RKO (cell line): ENCODE measurements around the gene SMARCA2.

Experiments
- DNase-seq: peaks from one replicate; pipeline ENCODE4 v3.0.0-alpha.2; 2016; ENCODE audit warnings: low spot score

The SMARCA2 gene

DNA sequence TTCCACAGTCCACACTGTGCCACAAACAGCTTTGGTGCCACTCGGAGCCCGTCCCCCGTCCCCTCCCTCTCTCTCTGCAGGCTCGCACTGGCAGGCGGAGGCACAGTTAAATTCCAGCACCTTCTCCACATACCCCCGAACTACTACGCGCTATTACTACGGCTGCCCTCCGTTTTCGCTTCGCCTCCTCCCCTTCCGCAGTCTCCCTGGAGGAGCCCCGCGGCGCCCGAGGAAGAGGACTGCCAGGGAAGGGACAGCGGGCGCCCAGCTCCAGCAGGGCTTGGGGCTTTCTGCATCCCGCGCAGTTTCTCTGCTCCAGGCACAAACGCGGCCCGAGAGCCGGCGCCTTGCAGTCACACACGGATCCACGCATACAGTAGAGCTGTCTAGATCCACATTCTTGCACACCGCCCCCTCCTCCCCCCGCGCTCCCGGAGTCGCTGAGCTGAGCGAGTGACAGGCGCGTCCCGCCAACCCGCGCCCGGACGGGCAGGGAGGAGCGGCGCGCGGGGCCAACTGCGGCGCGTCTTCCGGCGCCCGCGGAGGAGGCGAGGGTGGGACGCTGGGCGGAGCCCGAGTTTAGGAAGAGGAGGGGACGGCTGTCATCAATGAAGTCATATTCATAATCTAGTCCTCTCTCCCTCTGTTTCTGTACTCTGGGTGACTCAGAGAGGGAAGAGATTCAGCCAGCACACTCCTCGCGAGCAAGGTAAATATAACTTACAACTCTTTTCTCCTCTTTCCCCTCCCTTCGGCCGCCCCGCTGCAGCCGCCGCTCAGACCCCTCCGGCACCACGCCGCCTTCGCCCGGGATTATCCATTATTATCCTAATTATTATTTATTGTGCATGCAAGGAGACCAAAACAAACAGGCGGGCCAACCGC lies at the start of gene SMARCA2:
SMARCA2 (plus strand) TSS at position 652 of the 885 bp plus-strand sequence. CDS start 13,676 bp downstream, outside the sequence.
- DNase-seq, result peak; percentile 98

DNA sequence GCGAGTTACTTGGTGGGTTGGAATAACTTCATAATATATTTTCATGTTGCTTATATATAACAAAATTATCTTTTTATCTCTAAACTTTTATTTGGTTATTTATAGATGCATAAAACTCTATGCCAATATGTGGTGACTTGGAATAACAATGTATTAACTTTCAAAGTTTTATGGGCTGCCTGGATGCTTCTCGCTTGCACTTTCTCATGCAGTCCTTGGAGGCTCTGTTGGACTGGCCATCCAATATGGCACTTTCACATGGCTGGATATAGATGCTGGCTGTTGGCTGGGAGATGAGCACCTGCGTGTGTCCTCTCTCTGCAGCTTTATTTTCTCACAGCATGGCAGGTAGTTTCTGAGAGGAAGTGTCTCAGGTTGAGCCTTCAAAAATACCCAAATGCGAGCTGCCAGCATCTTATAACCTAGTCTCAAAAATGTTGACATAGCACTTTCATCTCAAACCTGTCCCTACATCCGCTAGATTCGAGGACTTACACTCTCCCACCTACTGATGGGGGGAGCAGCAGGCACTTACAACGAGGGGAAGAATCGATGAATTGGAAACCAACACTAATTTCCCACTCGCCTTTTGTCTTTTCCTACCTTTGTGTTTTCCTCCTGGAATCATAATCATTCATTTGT lies 48.3 kb upstream of the SMARCA2 start:
- no peak for DNase-seq

DNA sequence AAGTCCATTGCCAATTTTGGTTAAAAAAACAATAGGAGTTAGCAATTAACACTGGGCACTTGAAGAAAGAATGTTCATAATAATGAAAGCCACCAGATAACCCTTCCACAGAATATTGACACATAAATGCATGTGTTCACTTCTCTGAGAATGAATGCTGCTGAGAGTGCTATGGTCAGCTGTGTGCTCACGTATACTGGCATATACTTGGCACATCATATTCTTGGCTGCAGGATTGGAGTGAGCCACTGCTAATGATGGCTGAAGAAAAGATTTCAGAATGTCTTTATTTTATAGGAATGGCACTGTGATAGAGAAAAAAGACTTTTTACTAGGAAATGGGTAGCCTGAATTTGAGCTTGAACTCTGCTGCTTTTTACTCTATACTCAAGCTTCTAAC lies 46.0 kb upstream of the SMARCA2 start:
- no peak for DNase-seq

DNA sequence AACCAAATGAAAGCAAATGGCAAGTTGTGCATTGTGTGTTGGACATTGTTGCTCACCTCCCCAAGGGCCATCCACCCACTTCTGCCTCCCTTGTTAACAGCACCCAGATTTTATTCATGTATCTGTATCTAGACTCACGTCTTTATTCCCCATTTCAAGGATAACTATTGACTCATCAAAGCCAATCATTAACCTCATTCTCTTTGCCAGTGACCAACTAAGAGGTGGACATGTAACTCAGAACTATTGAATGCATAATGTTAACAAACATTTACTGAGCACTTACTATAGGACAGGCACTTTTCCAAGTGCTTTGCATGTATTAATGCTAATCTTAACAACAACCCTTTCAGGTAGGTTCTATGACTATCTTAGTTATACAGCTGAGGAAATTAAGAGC lies 45.2 kb upstream of the SMARCA2 start:
- no peak for DNase-seq

DNA sequence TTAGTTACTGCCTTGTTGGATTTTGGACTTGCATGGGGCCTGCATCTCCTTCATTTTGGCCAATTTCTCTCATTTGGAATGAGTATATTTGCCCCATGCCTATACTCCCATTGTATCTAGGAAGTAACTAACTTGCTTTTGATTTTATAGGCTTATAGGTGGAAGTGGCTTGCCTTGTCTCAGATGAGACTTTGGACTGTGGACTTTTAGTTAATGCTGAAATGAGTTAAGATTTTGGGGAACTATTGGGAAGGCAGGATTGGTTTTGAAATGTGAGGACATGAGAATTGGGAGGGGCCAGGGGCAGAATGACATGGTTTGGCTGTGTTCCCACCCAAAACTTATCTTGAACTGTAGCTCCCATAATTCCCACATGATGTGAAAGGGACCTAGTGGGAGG lies 42.5 kb upstream of the SMARCA2 start:
- DNase-seq, result no peak

DNA sequence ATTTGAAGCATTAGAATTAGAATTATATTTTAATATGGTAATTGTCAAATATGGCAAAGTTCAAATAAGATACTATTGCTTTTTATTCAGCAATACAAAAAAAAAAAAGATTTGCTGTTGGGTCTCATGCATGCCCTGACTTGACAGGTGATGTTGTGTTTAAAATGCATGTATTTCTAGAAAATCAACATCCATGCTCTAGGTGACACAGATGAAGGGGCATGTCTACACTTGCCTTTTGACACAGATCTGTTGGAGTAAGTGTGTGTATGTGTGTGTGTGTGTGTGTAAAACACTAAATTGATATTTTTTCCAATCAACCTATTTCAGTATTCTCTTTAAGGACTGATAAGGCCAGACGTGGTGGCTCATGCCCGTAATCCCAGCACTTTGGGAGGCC lies 38.1 kb upstream of the SMARCA2 start:
- no peak for DNase-seq

DNA sequence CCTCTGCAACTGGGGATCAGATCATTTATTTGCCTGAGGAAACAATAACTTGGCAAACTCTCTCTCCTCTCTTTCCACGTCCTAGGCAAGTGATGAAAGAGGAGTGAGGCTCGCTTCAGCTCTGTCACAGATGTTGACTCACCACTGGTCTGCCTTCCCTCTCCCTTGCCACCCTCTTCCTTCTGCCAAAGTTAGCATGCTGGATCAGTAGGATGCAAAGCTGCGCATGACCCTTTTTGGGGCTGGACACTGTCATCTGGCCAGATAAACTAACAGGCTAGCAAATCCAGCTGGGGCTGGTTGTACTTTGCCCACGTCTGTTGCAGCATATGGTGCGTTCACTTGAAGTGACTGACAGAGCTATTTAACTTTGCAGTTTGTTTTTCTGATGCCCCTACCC lies 36.2 kb upstream of the SMARCA2 start:
- DNase-seq, result peak; percentile 5

DNA sequence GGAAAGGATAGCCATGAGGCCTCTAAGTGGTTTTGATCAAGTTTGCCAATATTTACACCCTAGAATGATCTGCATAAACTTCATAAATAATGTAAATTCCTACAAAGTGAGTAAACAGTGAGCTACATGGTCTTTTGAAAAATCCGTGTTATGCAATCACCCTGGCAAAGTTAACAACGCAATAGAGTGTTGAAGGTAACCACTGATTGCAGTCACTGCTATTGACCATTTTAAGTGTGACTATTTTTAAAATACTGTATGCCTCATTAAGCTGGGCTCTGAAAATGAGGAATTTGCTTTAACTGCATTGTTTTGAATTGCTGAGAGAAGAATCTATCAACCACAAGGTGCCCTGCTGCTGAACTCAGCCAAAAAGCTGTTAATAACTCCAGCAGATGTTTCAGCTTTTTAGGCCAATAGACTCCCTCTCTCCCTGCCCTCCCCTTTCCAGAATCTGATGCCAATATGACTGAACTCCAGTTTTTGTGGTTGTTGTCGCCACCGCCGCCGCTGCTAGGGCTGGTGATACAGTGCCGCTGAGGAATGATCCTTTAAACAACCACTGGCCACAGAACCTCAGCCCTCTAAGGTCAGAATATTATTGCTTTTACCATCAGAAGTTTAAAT lies 35.3 kb upstream of the SMARCA2 start:
- no peak for DNase-seq

DNA sequence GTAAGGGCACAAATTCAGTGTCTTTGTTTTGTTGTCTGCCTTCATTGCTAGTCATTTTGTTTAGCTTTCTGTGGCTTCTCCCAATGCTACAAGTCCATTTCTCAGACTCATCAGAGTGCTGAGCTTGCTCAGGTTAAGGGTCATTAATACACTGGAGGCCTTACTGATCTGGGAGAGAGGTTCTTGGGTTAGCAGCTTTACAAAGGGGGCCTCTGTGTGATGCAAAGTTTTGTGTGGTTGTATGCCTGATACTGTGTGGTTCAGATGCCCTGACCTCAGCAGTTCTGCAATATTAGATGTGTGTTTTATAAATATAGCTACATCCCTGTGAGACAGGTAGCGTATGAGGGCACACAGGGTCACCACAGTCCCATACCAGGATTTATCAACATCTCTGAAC lies 34.8 kb upstream of the SMARCA2 start:
- DNase-seq, result no peak

DNA sequence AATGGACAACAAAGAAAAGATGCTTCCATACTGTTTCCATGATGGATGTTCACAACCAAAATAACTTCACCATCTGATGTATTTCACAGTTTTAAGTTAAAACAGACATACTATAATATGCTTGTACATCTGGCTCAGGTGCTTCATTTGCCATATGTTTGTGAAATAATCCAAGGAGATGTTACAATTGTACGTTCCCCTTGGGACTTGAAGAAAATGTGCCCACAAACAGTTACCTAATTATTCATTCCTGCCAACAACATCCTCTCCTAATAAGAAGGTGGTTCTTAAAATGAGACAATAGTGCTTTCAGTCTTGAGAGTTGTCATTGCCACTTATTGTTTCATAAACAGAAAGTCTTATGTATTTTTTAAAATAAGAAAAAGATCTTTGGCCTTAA lies 33.1 kb upstream of the SMARCA2 start:
- DNase-seq, result no peak

DNA sequence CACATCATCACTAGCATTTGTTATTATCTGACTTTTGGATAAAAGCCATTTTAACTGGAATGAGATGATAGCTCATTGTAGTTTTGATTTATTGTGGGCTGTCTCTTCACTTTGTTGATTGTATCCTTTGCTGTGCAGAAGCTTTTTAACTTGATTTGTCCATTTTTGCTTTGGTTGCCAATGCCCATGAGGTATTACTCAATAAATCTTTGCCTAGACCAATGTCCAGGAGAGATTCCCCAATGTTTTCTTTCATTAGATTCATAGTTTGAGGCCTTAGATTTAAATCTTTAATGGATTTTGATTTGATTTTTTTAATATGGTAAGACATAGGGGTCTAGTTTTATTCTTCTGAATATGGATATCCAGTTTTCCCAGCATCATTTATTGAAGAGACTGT lies 28.8 kb upstream of the SMARCA2 start:
- DNase-seq, result no peak

DNA sequence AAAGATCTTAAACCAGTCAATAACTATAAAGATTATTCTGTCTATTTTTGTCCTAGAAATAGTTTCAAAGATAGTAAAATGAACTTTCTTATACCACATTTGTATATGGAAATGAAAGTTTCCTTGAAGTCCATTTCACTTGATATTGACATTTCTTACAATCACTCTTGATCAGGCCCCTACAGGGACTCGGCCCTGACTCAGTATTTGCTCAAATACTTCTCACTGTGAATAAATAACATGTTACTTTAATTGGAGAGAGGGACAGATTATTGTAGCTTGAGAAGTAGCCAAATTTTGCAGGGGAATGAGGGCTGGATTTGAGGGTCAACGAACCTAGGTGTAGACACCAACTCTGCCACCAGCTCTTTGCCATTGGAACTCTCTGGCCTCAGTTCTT lies 25.6 kb upstream of the SMARCA2 start:
- no peak for DNase-seq

DNA sequence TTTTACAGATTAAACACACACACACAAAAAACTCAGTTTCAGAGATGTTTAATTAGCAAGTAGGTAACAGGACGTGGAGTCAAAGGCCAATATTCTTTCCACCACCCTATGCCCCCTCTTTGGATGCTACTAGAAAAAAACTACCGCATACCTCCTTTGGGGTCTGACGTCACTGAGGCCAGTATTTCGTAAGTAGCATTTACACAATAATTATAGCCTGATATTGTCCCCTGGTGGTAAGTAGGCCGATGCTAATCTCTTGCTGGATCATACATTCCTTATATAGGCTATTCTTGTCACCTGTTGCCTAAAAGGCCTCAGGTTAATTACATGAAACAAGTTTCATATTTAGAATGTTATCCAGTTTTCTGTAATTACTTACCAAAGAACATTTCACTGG lies 21.0 kb upstream of the SMARCA2 start:
- no peak for DNase-seq

DNA sequence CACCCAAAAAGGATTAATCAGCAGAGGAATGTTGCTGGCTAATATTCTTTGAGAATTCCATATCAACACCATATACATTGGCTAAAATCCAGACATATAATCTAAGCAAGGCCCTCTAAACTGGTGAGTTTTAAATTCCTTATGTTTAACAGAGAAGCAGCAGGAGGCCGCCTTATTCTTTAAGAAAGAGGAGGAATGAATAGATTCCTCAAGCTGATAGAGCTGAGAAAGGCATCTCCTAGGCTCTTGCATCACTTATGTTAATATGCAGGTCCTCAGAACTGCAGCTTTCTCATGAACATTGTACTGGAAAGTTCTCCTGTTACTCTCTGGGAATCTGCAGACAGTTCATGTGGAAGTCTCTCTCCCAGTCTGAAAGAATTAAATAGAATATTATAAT lies 20.1 kb upstream of the SMARCA2 start:
- no peak for DNase-seq

DNA sequence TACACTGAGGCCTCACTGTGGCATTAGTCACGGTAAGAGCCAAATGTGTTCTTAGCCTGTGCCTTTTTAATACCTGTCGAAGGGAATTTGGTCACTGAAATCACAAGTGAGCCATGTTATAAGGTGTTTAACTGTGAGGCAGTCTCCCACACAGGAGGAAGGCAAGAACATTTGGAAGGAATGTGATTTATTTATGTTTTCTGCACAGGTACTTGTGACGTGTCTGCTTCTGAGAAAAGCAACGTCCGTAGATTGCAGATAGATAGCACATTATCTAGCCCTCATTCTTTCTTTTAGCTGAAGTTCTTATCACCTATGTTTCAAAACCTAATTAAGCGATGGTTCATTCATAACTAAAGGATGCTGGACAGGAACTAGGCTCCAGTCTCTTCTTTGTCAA lies 19.0 kb upstream of the SMARCA2 start:
- no peak for DNase-seq

DNA sequence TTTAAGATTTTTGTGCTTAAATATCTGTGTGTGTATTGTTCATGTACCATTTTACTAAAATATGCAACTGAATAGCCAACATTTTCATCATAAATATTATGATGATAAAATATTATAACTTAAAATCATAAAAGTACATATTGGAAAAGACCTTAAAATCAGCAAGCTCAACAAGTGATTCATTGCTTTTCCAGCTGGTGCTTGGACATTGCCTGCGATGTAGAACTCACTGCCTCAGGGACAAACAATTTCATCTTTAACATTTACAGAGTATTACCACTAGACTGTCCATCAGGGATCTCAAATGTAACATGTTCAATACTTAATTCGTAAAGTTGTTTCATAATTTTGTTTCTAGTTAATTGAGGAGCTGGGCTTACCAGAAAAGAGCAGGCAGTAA lies 17.5 kb upstream of the SMARCA2 start:
- DNase-seq, result no peak

DNA sequence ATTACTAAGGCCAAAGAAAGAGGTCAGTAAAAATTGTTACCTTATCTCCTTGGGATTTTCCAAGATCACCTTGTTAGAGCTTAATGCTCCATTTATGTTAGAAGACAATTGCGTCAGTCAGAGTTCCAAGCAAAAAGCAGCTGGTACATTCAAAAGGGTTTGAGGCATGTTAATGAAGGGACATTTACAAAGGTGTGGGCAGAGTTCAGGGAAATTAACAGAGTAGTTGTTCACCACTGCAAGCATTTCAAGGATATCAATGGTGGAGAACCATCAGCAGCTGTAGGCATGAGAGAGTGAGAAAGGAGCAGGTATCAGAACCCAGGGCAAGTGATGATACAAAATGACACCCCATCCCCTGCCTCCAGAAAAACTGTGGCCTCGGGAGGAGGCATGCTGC lies 17.0 kb upstream of the SMARCA2 start:
- no peak for DNase-seq

DNA sequence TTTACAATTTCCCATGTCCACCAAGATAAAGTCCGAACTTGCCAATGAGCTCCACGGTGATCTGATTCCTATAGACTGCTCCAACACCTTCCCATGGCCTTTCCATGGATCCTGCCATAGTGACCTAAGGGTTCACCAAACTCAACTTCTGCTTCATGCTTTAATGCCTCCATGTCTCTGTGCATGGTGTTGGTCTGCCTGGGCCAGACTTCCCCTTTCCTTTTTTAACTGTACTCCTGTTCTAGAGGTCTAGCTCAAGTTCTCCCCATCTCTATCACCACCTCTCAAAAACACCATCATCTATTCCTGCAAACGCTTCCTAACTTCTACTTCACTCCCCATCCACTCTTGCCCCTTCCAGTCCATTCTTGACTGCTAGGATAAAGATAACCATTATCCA lies 14.8 kb upstream of the SMARCA2 start:
- DNase-seq, result no peak

DNA sequence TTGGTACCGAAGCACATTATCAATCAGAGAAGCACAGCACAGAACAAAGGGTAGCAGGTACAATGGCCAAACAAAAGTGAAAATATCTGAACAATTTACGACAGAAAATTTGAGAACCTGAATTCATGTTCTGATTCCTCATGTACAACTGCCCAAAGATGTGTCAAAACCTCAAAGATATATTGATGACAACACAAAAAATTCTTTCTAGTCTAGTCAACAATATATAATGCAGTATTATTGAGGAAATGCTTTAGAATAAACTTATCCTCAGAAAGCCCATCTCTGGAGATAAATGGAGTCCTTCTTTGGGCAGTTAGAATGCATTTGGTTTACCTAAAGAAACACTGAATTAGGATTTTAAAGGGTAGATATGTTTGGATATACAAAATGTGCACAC lies 6.8 kb upstream of the SMARCA2 start:
- DNase-seq, result no peak

DNA sequence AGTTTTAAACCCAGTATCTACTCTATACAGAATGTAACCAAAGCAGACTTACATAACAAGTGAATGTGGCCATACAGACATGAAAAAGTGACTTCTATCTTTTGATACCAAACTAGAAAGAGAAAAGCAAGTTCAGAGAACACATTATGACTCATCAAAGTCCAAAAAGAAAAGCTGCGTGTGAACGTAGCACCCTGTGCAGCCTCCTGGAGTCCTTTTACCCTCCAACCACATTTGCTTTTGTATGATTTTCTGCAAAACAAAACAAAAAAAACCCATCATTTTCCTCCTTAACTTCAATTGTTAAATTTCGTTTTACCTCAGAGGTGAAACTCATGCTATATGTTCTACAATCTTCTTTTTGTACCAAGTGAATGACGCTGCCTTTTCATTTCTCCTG lies 2.8 kb upstream of the SMARCA2 start:
- DNase-seq, result no peak

DNA sequence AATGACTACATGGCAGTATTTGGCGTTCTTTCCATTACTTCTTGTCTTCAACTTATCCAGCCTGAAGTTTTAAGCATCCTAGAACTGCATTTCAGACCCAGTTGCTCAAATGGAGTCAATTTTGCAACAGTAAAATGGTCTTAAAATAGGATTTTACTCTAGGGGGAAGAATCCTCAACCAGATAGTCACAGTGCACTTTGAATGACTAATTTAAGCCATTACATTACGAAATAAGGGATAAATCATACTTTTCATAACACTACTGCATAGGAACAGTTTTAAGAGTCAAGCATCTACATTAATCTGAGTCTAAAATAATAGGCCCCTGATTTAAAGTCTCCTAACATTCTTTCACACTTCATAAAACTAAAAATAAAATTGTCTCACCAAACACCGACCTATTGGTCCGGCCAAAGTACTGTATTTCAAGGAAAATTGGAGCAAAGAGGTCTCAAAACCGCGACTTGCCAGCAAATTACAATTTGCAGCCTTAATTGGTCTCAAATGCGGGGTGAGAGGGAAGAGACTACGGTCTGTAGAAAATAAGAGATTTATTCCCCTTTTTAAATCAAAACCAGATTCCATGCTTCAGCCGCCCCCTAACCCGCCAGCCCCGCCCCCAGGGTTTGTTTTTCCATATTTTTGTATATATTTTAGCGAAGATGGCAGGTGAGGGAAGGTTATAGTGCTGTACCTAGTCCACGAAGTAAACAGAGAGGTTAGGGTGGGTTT lies 1.2 kb upstream of the SMARCA2 start:
- DNase-seq, result peak; percentile 55

DNA sequence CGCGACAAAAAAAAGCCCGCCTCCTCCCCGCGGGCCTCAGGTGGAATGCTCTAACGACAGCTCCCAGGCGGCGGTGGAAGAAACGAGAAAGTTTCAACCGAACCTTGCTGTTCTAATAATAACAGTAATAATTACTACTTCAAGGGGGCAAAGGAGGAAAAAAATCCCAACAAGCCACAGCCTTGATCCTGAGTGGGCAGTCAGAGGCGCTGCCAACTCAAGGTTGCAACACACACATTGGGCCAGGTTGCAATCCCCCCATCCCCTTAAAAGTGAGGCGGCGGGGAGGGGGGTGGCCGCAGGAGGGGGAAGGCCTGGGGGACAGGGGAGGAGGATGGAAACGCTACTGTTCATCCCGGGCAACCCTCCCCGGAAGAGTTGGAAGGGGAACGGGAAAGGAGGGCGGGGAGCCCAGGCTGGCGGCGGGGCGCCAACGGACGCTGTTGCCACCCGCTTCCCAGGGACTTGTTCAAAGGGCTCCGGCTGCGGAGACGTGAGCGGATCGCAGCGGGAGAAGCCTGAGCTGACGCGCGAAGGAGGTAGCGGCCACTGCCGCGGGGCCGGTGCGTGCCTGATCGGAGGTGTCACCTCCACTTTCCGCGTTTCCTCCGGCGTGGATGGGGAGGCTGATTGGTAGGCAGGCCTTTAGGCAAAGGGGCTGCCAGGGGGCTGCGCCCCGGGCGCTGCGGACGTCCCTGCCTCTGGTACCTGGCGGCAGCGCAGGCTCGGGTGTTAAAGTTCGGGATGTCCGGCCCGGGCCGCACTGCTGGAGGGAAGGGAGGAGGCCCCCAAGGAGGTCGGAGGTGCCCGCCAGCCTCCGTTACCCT lies 647 bp downstream of the SMARCA2 start:
- peak; percentile 57 for DNase-seq
